Neural progenitor cell (in vitro differentiated cells): ENCODE measurements around the gene AFF1. TPM values are rescaled to one million over a fixed set of nuclear protein-coding genes. Genes with fewer than 3 reads are reported as not detected.

Source experiments
- DNase-seq: peaks from one replicate; pipeline ENCODE4 v3.0.0-alpha.2; 2016; ENCODE audit warnings: low spot score
- H2AFZ ChIP-seq: fragments of 200-600 bp; sonication (generic); replicated peaks from 2 replicates; pipeline ENCODE4 v1.6.1; 2016; ENCODE audit warnings: antibody characterized with exemption
- H3F3A ChIP-seq: fragments of 200-600 bp; sonication (generic); 2 replicates; pipeline ENCODE4 v1.6.1; 2016; ENCODE audit warnings: antibody characterized with exemption, low read depth
- H3K27ac ChIP-seq: fragments of 200-600 bp; sonication (generic); 2 replicates; pipeline ENCODE4 v1.5.1; 2016; ENCODE audit warnings: mild to moderate bottlenecking
- H3K27me3 ChIP-seq: fragments of 200-600 bp; sonication (generic); 2 replicates; pipeline ENCODE4 v1.6.1; 2016; ENCODE audit warnings: mild to moderate bottlenecking, moderate library complexity
- H3K36me3 ChIP-seq: fragments of 200-600 bp; sonication (generic); 2 replicates; pipeline ENCODE4 v1.5.1; 2016
- H3K4me1 ChIP-seq: fragments of 200-600 bp; sonication (generic); 2 replicates; pipeline ENCODE4 v1.6.1; 2016; ENCODE audit warnings: mixed run types
- H3K4me2 ChIP-seq: fragments of 200-600 bp; sonication (generic); 2 replicates; pipeline ENCODE4 v1.6.1; 2016
- H3K4me3 ChIP-seq: fragments of 200-600 bp; sonication (generic); 2 replicates; pipeline ENCODE4 v1.5.1; 2016
- H3K79me2 ChIP-seq: fragments of 200-600 bp; sonication (generic); 2 replicates; pipeline ENCODE4 v1.6.1; 2016; ENCODE audit warnings: low read depth
- H3K9ac ChIP-seq: fragments of 200-600 bp; sonication (generic); 2 replicates; pipeline ENCODE4 v1.6.1; 2016
- H3K9me3 ChIP-seq: fragments of 200-600 bp; sonication (generic); 2 replicates; pipeline ENCODE4 v1.5.1; 2016; ENCODE audit warnings: low read depth
- H4K20me1 ChIP-seq: fragments of 200-600 bp; sonication (generic); 2 replicates; pipeline ENCODE4 v1.6.1; 2016; ENCODE audit warnings: low read depth
- H3K27ac Mint-ChIP-seq: 3 replicates; pipeline ENCODE4 v1.8.0; 2021; ENCODE audit warnings: mixed read lengths
- H3K27me3 Mint-ChIP-seq: 2 replicates; pipeline ENCODE4 v1.8.0; 2022; ENCODE audit warnings: low read depth, mild to moderate bottlenecking, inconsistent platforms, moderate library complexity, mixed read lengths; ENCODE audit not compliant: insufficient read depth
- H3K36me3 Mint-ChIP-seq: 3 replicates; pipeline ENCODE4 v1.8.0; 2021; ENCODE audit warnings: mixed read lengths
- H3K4me1 Mint-ChIP-seq: 3 replicates; pipeline ENCODE4 v1.8.0; 2021; ENCODE audit warnings: mixed read lengths
- H3K4me3 Mint-ChIP-seq: 3 replicates; pipeline ENCODE4 v1.8.0; 2021; ENCODE audit warnings: mild to moderate bottlenecking, moderate library complexity, mixed read lengths
- H3K9me3 Mint-ChIP-seq: 3 replicates; pipeline ENCODE4 v1.8.0; 2020; ENCODE audit warnings: mixed read lengths
- EZH2 ChIP-seq: fragments of 200-600 bp; sonication (generic); IDR thresholded peaks from 2 replicates; pipeline ENCODE4 v1.6.1; 2017; ENCODE audit warnings: antibody characterized with exemption, mild to moderate bottlenecking, moderate library complexity
- EZH2phosphoT487 ChIP-seq: fragments of 200-600 bp; sonication (generic); IDR thresholded peaks from 2 replicates; pipeline ENCODE4 v1.6.1; 2017; ENCODE audit warnings: antibody characterized with exemption
- total RNA-seq: library from RNA; depleted of rRNA; stranded (reverse); fragments of >200 nt; gene quantifications from 2 replicates; pipeline ENCODE4 v1.2.3, GENCODE V29; 2015; ENCODE audit warnings: low replicate concordance
- TF ChIP-seq, protein P1 (sequence below): fragments of 200-600 bp; sonication (generic); IDR thresholded peaks from 2 replicates; pipeline ENCODE4 v1.5.1; 2017; ENCODE audit warnings: antibody characterized with exemption, mild to moderate bottlenecking

AFF1 gene
- total RNA-seq, 1 donor from 2014 or later, result 29.0 TPM

GRCh38 chr4:86928400-86929255 is 6.2 kb upstream of the AFF1 start:
- Histone ChIP-seq H3K36me3 (no peaks in the 10 kb centered on the region), H2AFZ (no peak overlapping the region), H3K4me2 (no peak overlapping the region)

GRCh38 chr4:86934147-86934770 is 552 bp upstream of the AFF1 start:
- Mint-ChIP-seq H3K4me1 (peaks cover 27% of the 10 kb centered on the region), H3K27me3 (peaks cover 16% of the 10 kb centered on the region), H3K27ac (no peak overlapping the region), H3K9me3 (no peaks in the 10 kb centered on the region), H3K4me3 (peak overlapping the region; percentile 87), H3K36me3 (no peaks in the 10 kb centered on the region)
- H3K27me3 ChIP-seq, result peaks cover 18% of the 10 kb centered on the region
- TF ChIP-seq EZH2phosphoT487 (no peak), EZH2 (no peak)
- TF ChIP-seq, protein P1, sequence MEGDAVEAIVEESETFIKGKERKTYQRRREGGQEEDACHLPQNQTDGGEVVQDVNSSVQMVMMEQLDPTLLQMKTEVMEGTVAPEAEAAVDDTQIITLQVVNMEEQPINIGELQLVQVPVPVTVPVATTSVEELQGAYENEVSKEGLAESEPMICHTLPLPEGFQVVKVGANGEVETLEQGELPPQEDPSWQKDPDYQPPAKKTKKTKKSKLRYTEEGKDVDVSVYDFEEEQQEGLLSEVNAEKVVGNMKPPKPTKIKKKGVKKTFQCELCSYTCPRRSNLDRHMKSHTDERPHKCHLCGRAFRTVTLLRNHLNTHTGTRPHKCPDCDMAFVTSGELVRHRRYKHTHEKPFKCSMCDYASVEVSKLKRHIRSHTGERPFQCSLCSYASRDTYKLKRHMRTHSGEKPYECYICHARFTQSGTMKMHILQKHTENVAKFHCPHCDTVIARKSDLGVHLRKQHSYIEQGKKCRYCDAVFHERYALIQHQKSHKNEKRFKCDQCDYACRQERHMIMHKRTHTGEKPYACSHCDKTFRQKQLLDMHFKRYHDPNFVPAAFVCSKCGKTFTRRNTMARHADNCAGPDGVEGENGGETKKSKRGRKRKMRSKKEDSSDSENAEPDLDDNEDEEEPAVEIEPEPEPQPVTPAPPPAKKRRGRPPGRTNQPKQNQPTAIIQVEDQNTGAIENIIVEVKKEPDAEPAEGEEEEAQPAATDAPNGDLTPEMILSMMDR, result no peak
- H3K36me3 ChIP-seq, result no peaks in the 10 kb centered on the region
- H3K4me1 ChIP-seq, result peaks cover 18% of the 10 kb centered on the region
- H3K9ac ChIP-seq, result no peak overlapping the region
- H2AFZ ChIP-seq, result no peak overlapping the region
- no peaks in the 10 kb centered on the region for H4K20me1 ChIP-seq
- no peaks in the 10 kb centered on the region for H3K9me3 ChIP-seq
- H3F3A ChIP-seq, result peaks cover 30% of the 10 kb centered on the region
- peaks cover 40% of the 10 kb centered on the region for H3K79me2 ChIP-seq
- H3K4me2 ChIP-seq, result peak overlapping the region; percentile 94
- peak overlapping the region; percentile 78 for H3K4me3 ChIP-seq
- peak; percentile 35 for DNase-seq
- H3K27ac ChIP-seq, result no peak overlapping the region

More at GRCh38 chr4:86928400-86929255, 6.2 kb upstream of the AFF1 start:
- DNase-seq, result no peak
- Histone ChIP-seq H3K4me1 (no peaks in the 10 kb centered on the region), H3K9ac (no peak overlapping the region), H4K20me1 (no peaks in the 10 kb centered on the region), H3K27me3 (peaks cover 8% of the 10 kb centered on the region), H3K4me3 (no peak overlapping the region), H3K27ac (no peak overlapping the region), H3K9me3 (no peaks in the 10 kb centered on the region), H3F3A (peaks cover 5% of the 10 kb centered on the region), H3K79me2 (no peaks in the 10 kb centered on the region)
- Mint-ChIP-seq H3K27me3 (peaks cover 2% of the 10 kb centered on the region), H3K9me3 (no peaks in the 10 kb centered on the region), H3K27ac (no peak overlapping the region), H3K4me1 (no peaks in the 10 kb centered on the region), H3K36me3 (no peaks in the 10 kb centered on the region), H3K4me3 (no peak overlapping the region)
- no peak for TF ChIP-seq EZH2phosphoT487
- TF ChIP-seq EZH2, result no peak
- TF ChIP-seq, protein P1, result no peak

DNA sequence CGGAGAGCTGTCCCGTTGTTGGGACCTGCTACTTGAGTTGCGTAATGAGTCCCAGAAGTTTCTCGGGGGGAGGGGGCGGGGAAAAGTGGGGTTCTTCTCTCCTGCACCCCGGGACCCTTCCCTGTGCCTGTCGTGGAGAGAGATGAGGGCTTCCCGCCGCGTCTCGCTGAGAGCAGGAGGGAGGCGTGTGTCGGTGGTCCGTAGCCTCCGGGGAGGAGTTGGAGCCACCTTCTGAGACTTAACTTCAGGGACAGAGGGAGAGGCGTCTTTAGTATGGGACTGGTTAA is 698 bp downstream of the AFF1 start:
- no peaks in the 10 kb centered on the region for H3K36me3 Mint-ChIP-seq
- Histone ChIP-seq H3K36me3 (no peaks in the 10 kb centered on the region), H3K27me3 (peaks cover 18% of the 10 kb centered on the region), H3F3A (peaks cover 30% of the 10 kb centered on the region), H3K79me2 (peaks cover 52% of the 10 kb centered on the region), H3K27ac (no peak overlapping the region), H3K4me3 (peak overlapping the region; percentile 78), H4K20me1 (no peaks in the 10 kb centered on the region), H3K4me1 (peaks cover 26% of the 10 kb centered on the region), H2AFZ (peak overlapping the region; percentile 91), H3K4me2 (peak overlapping the region; percentile 94), H3K9ac (peak overlapping the region; percentile 7), H3K9me3 (no peaks in the 10 kb centered on the region)
- no peak overlapping the region for H3K27ac Mint-ChIP-seq
- DNase-seq, result no peak
- H3K4me1 Mint-ChIP-seq, result peaks cover 27% of the 10 kb centered on the region
- H3K4me3 Mint-ChIP-seq, result peak overlapping the region; percentile 93
- no peaks in the 10 kb centered on the region for H3K9me3 Mint-ChIP-seq
- TF ChIP-seq EZH2, result no peak
- no peak for TF ChIP-seq EZH2phosphoT487
- TF ChIP-seq, protein P1, result no peak
- peaks cover 19% of the 10 kb centered on the region for H3K27me3 Mint-ChIP-seq
